GM12878 (cell line): ENCODE data around the gene DMD. TPM values are rescaled to one million over a fixed set of nuclear protein-coding genes. Genes with fewer than 3 reads are reported as not detected.
"Not testable (repeated sequence)": the region's sequence is repeated elsewhere in the genome, so short reads cannot be mapped to it uniquely, and the experiment has no call there.

Source experiments
- ATAC-seq: fragments of 200-7000 bp; cut with Tn5 transposase; 3 replicates; pipeline ENCODE4 v1.9.1; 2020; ENCODE audit warnings: mild to moderate bottlenecking, moderate library complexity
- BruUV-seq: library from RNA; stranded (reverse); fragments of 400-500 nt; replicated peaks from 2 replicates; lab custom pipeline; 2021; lab: Mats Ljungman, UMichigan
- CTCF ChIA-PET: fragments of 300-600 bp; sonication (Branson Sonifier 250); formaldehyde crosslinking; extraction: SDS; loops from one replicate; lab custom pipeline; 2021; ENCODE audit warnings: inconsistent platforms; lab: Yijun Ruan, JAX
- POLR2A ChIA-PET: fragments of 350-600 bp; formaldehyde crosslinking; extraction: SDS; loops from one replicate; lab custom pipeline; 2021; ENCODE audit warnings: inconsistent platforms; lab: Charles Lee
- RAD21 ChIA-PET: fragments of 300-600 bp; sonication (Branson Sonifier 250); formaldehyde crosslinking; loops from one replicate; lab custom pipeline; 2023; ENCODE audit warnings: antibody characterized with exemption; ENCODE audit not compliant: unreplicated experiment; lab: Charles Lee
- SMC1A ChIA-PET: fragments of 300-600 bp; sonication (Branson Sonifier 250); formaldehyde crosslinking; loops from one replicate; lab custom pipeline; 2023; ENCODE audit not compliant: unreplicated experiment, uncharacterized antibody; lab: Charles Lee
- DNase-seq: peaks from one replicate; pipeline ENCODE4 v3.0.0-alpha.2; 2011; ENCODE audit warnings: low read depth, low spot score
- FAIRE-seq: peaks from 3 replicates; lab custom pipeline; 2011; peaks lifted over from hg19 to GRCh38; lab: Jason Lieb, UNC
- H2AFZ ChIP-seq: 2 replicates; pipeline ENCODE4 v1.6.0; 2011; ENCODE audit warnings: low read depth, low read length, control low read depth; ENCODE audit not compliant: control insufficient read depth
- H3K27ac ChIP-seq: 2 replicates; pipeline ENCODE4 v1.5.1; 2011; ENCODE audit warnings: control low read depth; ENCODE audit not compliant: control insufficient read depth, insufficient read depth
- H3K27me3 ChIP-seq, 2 experiments: replicated peaks in 1 of 2; 2 replicates each; pipeline versions ENCODE4 v1.6.0 to v1.6.1; 2011; ENCODE audit warnings: low read length in 1 of 2; ENCODE audit not compliant: control insufficient read depth in 2 of 2, insufficient read depth in 2 of 2
- H3K36me3 ChIP-seq, 2 experiments: 2 replicates each; pipeline ENCODE4 v1.5.1; 2011; ENCODE audit warnings: low read length in 1 of 2; ENCODE audit not compliant: control insufficient read depth in 2 of 2, insufficient read depth in 2 of 2
- H3K4me1 ChIP-seq: 2 replicates; pipeline ENCODE4 v1.6.1; 2011; ENCODE audit warnings: mild to moderate bottlenecking, low read length, moderate library complexity, mixed read lengths; ENCODE audit not compliant: control insufficient read depth, insufficient read depth
- H3K4me2 ChIP-seq: 2 replicates; pipeline ENCODE4 v1.6.0; 2011; ENCODE audit warnings: control low read depth; ENCODE audit not compliant: control insufficient read depth, insufficient read depth
- H3K4me3 ChIP-seq: fragments of 200-600 bp; sonication (generic); 2 replicates; pipeline ENCODE4 v1.5.1; 2016
- H3K79me2 ChIP-seq: 2 replicates; pipeline ENCODE4 v1.6.0; 2011; ENCODE audit warnings: low read length; ENCODE audit not compliant: control insufficient read depth, insufficient read depth
- H3K9ac ChIP-seq: 2 replicates; pipeline ENCODE4 v1.8.0; 2011; ENCODE audit warnings: low read length, control low read depth, mixed read lengths; ENCODE audit not compliant: control insufficient read depth, insufficient read depth
- H3K9me3 ChIP-seq: replicated peaks from 3 replicates; pipeline ENCODE4 v1.5.1; 2011; ENCODE audit warnings: mild to moderate bottlenecking, low read length; ENCODE audit not compliant: control insufficient read depth, insufficient read depth
- H4K20me1 ChIP-seq: 2 replicates; pipeline ENCODE4 v1.6.0; 2011; ENCODE audit not compliant: control insufficient read depth, insufficient read depth
- ATF3 ChIP-seq: IDR thresholded peaks from 2 replicates; pipeline ENCODE4 v1.6.1; 2011; ENCODE audit warnings: low read depth, mild to moderate bottlenecking, low read length, moderate library complexity, borderline replicate concordance; ENCODE audit errors: extremely low read depth
- MXI1 ChIP-seq: fragments of 150-350 bp; IDR thresholded peaks from 2 replicates; pipeline ENCODE4 v1.6.1; 2011; ENCODE audit warnings: low read depth, mild to moderate bottlenecking, inconsistent platforms, low read length, improper control_type of control experiment
- RFX5 ChIP-seq: IDR thresholded peaks from 2 replicates; pipeline ENCODE4 v1.6.1; 2011; ENCODE audit warnings: low read depth, low read length, improper control_type of control experiment
- SKIL ChIP-seq: fragments of 450-650 bp; IDR thresholded peaks from 2 replicates; pipeline ENCODE4 v1.6.1; 2017; ENCODE audit warnings: mild to moderate bottlenecking, low read depth, inconsistent platforms; ENCODE audit not compliant: poor library complexity, severe bottlenecking
- SMARCA5 ChIP-seq: fragments of 450-650 bp; IDR thresholded peaks from 2 replicates; pipeline ENCODE4 v1.6.1; 2017; ENCODE audit warnings: mild to moderate bottlenecking
- TARDBP ChIP-seq: IDR thresholded peaks from 2 replicates; pipeline ENCODE4 v1.6.1; 2016; ENCODE audit warnings: borderline replicate concordance
- WGBS: methylation state at CpG from one replicate; pipeline ENCODE4 v1.1.6; 2016; ENCODE audit warnings: low lambda C conversion rate; ENCODE audit not compliant: insufficient replicate concordance, insufficient coverage; ENCODE audit errors: missing lambda C conversion rate; 5-methylcytosine and 5-hydroxymethylcytosine counted together
- in situ Hi-C: fragments of 300-500 bp; cut with MboI; formaldehyde crosslinking; loops from 9 replicates; pipeline ENCODE4 v1.14.3; 2018; ENCODE audit warnings: mixed read lengths
- intact Hi-C: fragments of 100-400 bp; cut with micrococcal nuclease; formaldehyde crosslinking; loops from one replicate; pipeline ENCODE4 v1.14.2; 2022; ENCODE audit not compliant: unreplicated experiment
- polyA plus RNA-seq, 11 experiments: library from polyadenylated mRNA; depleted of rRNA in 4 of 11; unstranded in 6 of 11; stranded (reverse) in 5 of 11; fragments of >200 nt; fragmentation: Nextera tagmentation in 4 of 11; fragmentation: Illumina TruSeq in 1 of 11; extraction: Ambion mirVana in 4 of 11; extraction: Trizol in 1 of 11; gene quantifications; 1 replicate in 1 of 11; 2 replicates in 10 of 11; pipeline versions ENCODE4 v1.2.1 to v1.2.3, GENCODE V29; 2011 to 2016; ENCODE audit warnings: inconsistent platforms in 2 of 11, missing spikeins in 2 of 11, low read depth in 1 of 11
- total RNA-seq, 4 experiments: library from RNA; depleted of rRNA in 3 of 4; stranded (reverse); fragments of >200 nt in 3 of 4; fragmentation: Illumina TruSeq in 1 of 4; extraction: Trizol in 1 of 4; gene quantifications; 2 replicates each; pipeline versions ENCODE4 v1.2.1 to v1.2.3, GENCODE V29; 2013 to 2021
- TF ChIP-seq, protein P1 (sequence below): fragments of 450-650 bp; IDR thresholded peaks from 2 replicates; pipeline ENCODE4 v1.6.1; 2017; ENCODE audit warnings: antibody characterized with exemption, mild to moderate bottlenecking, moderate library complexity

DMD gene
- total and polyA plus RNA-seq, 10 of the 15 experiments (the other 5 are each of a cell fraction or from before 2014, with no cell fraction given), result 1.4 to 24.3 (median 4.3) TPM

GRCh38 chrX:31471229-31471628, 1740.1 kb downstream of the DMD start:
- Histone ChIP-seq H3K79me2 (no peaks in the 10 kb centered on the region), H3K4me3 (no peak overlapping the region), H3K36me3 (no peaks in the 10 kb centered on the region), H3K4me1 (no peaks in the 10 kb centered on the region), H2AFZ (no peak overlapping the region), H3K27me3 (no peaks in the 10 kb centered on the region), H3K4me2 (no peak overlapping the region), H3K9me3 (no peaks in the 10 kb centered on the region), H3K27ac (no peak overlapping the region), H3K9ac (no peak overlapping the region), H4K20me1 (no peaks in the 10 kb centered on the region)
- intact Hi-C loops (no loop called here), in situ Hi-C loops (no loop called here)
- WGBS, result 48% methylated on average over 11 of the region's 11 CpGs
- ChIA-PET CTCF (no interaction called here), POLR2A (no interaction called here), RAD21 (no interaction called here), SMC1A (interaction anchor here (1.1 kb wide), 1 partner anchor 257 kb away, joined by 3 read pairs; no protein-coding TSS in a partner anchor)
- no TSS peak for BruUV-seq
- no peak for TF ChIP-seq RFX5
- no peak for TF ChIP-seq ATF3
- TF ChIP-seq MXI1, result no peak
- no peak for TF ChIP-seq SKIL
- TF ChIP-seq SMARCA5, result no peak
- TF ChIP-seq, protein P1, sequence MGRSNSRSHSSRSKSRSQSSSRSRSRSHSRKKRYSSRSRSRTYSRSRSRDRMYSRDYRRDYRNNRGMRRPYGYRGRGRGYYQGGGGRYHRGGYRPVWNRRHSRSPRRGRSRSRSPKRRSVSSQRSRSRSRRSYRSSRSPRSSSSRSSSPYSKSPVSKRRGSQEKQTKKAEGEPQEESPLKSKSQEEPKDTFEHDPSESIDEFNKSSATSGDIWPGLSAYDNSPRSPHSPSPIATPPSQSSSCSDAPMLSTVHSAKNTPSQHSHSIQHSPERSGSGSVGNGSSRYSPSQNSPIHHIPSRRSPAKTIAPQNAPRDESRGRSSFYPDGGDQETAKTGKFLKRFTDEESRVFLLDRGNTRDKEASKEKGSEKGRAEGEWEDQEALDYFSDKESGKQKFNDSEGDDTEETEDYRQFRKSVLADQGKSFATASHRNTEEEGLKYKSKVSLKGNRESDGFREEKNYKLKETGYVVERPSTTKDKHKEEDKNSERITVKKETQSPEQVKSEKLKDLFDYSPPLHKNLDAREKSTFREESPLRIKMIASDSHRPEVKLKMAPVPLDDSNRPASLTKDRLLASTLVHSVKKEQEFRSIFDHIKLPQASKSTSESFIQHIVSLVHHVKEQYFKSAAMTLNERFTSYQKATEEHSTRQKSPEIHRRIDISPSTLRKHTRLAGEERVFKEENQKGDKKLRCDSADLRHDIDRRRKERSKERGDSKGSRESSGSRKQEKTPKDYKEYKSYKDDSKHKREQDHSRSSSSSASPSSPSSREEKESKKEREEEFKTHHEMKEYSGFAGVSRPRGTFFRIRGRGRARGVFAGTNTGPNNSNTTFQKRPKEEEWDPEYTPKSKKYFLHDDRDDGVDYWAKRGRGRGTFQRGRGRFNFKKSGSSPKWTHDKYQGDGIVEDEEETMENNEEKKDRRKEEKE, result no peak
- TF ChIP-seq TARDBP, result no peak
- DNase-seq, result no peak
- no peak for FAIRE-seq
- no peak for ATAC-seq

DNA sequence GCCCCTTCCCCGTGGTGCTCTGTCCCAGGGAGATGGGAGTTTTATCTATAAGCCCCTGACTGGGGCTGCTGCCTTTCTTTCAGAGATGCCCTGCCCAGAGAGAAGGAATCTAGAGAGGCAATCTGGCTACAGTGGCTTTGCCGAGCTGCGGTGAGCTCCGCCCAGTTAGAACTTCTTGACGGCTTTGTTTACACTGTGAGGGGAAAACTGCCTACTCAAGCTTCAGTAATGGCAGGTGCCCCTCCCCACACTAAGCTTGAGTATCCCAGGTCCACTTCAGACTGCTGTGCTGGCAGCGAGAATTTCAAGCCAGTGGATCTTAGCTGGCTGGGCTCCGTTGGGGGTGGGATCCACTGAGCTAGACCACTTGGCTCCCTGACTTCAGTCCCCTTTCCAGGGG, 1740.6 kb downstream of the DMD start:
- BruUV-seq, H2AFZ ChIP-seq, CTCF ChIA-PET, RAD21 ChIA-PET, in situ Hi-C loops, H3K36me3 ChIP-seq, H3K27ac ChIP-seq, H4K20me1 ChIP-seq, H3K27me3 ChIP-seq, H3K9me3 ChIP-seq, DNase-seq, H3K4me3 ChIP-seq, FAIRE-seq, POLR2A ChIA-PET, H3K79me2 ChIP-seq, H3K9ac ChIP-seq, ATAC-seq, H3K4me2 ChIP-seq, H3K4me1 ChIP-seq, intact Hi-C loops: not testable (repeated sequence)
- WGBS, result 61% methylated on average over 7 of the region's 7 CpGs
- SMC1A ChIA-PET, result interaction anchor here (1.1 kb wide), 1 partner anchor 257 kb away, joined by 3 read pairs; no protein-coding TSS in a partner anchor
